Measurements from ENCODE around the gene MPPED1.

The MPPED1 gene

GRCh38 chr22:43485502-43486089, 73.8 kb downstream of the MPPED1 start:
- no peaks in the 10 kb centered on the region for H3K9me3 Mint-ChIP-seq
- DNase-seq: no peak
- TF ChIP-seq, protein P1, sequence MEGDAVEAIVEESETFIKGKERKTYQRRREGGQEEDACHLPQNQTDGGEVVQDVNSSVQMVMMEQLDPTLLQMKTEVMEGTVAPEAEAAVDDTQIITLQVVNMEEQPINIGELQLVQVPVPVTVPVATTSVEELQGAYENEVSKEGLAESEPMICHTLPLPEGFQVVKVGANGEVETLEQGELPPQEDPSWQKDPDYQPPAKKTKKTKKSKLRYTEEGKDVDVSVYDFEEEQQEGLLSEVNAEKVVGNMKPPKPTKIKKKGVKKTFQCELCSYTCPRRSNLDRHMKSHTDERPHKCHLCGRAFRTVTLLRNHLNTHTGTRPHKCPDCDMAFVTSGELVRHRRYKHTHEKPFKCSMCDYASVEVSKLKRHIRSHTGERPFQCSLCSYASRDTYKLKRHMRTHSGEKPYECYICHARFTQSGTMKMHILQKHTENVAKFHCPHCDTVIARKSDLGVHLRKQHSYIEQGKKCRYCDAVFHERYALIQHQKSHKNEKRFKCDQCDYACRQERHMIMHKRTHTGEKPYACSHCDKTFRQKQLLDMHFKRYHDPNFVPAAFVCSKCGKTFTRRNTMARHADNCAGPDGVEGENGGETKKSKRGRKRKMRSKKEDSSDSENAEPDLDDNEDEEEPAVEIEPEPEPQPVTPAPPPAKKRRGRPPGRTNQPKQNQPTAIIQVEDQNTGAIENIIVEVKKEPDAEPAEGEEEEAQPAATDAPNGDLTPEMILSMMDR (IDR thresholded peaks at IDR 0.05): no peak
- peaks cover 9% of the 10 kb centered on the region for H3K27me3 Mint-ChIP-seq (ENCODE audit: low read depth, poor library complexity)
- H3K4me3 Mint-ChIP-seq: no peak overlapping the region
- H3K27ac Mint-ChIP-seq: no peak overlapping the region
- H3K36me3 Mint-ChIP-seq (ENCODE audit: low read depth): no peaks in the 10 kb centered on the region
- peaks cover 6% of the 10 kb centered on the region for H3K4me1 Mint-ChIP-seq

- H3K27me3 Mint-ChIP-seq (ENCODE audit: low read depth, poor library complexity): peaks cover 18% of the 10 kb centered on the region
- H3K27ac Mint-ChIP-seq: no peak overlapping the region
- TF ChIP-seq, protein P1 (IDR thresholded peaks at IDR 0.05): no peak
- no peaks in the 10 kb centered on the region for H3K4me1 Mint-ChIP-seq
- H3K36me3 Mint-ChIP-seq (ENCODE audit: low read depth): no peaks in the 10 kb centered on the region
- no peak for DNase-seq
- H3K4me3 Mint-ChIP-seq: no peak overlapping the region
- no peaks in the 10 kb centered on the region for H3K9me3 Mint-ChIP-seq
Measured at GRCh38 chr22:43487311-43488030, 75.7 kb downstream of the MPPED1 start.

DNA sequence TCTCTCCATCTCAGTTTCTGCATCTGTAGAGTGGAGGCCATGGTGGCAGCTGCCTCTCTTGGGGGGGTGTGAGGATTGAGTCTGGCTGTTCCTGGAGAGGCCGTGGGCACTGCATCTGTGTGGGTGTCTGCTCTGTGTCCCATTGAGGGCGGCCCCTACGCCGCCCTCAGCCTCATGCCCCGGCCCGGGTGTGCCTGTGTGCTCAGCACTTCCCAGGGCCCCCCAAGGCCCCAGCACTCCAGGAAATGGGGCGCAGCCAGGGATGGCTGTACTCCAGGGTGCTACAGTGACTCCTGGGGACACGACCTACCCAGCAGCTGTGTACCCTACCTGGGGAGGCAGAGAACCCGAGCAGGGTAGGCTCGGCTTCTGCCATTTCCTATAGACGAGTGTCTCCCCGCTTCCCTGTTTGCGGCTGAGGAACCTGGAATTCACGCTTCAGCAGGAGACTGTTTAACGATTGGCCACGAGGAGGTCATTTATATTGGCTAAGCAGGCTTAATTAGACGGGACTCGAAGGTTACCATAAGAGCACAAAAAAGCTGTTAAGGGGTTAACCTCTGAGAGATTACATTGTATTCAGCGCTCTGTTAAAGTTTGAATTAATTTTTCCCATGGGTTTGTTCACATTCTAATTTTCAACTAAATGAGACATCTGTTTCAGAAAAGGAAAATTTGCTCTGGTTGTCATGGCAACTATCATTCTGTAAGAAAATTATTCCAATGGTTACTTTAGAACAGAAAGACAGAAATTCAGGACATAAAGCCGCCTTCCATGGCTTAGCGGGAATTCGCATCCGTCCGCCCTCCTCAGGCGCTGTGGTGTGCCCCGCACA, 76.4 kb downstream of the MPPED1 start:
- no peak for DNase-seq
- Mint-ChIP-seq H3K4me3 (no peak overlapping the region), H3K27ac (no peak overlapping the region), H3K27me3 (ENCODE audit: low read depth, poor library complexity) (peaks cover 18% of the 10 kb centered on the region), H3K4me1 (no peaks in the 10 kb centered on the region), H3K36me3 (ENCODE audit: low read depth) (no peaks in the 10 kb centered on the region), H3K9me3 (no peaks in the 10 kb centered on the region)
- TF ChIP-seq, protein P1 (IDR thresholded peaks at IDR 0.05): no peak

- DNase-seq: no peak
- Mint-ChIP-seq H3K36me3 (ENCODE audit: low read depth) (no peaks in the 10 kb centered on the region), H3K4me3 (no peak overlapping the region), H3K27ac (no peak overlapping the region), H3K9me3 (no peaks in the 10 kb centered on the region), H3K4me1 (no peaks in the 10 kb centered on the region), H3K27me3 (ENCODE audit: low read depth, poor library complexity) (peaks cover 18% of the 10 kb centered on the region)
- TF ChIP-seq, protein P1 (IDR thresholded peaks at IDR 0.05): no peak
Measured at GRCh38 chr22:43488937-43489336, 77.1 kb downstream of the MPPED1 start.

- peaks cover 18% of the 10 kb centered on the region for H3K27me3 Mint-ChIP-seq (ENCODE audit: low read depth, poor library complexity)
- H3K27ac Mint-ChIP-seq: no peak overlapping the region
- TF ChIP-seq, protein P1 (IDR thresholded peaks at IDR 0.05): no peak
- no peak overlapping the region for H3K4me3 Mint-ChIP-seq
- no peaks in the 10 kb centered on the region for H3K36me3 Mint-ChIP-seq (ENCODE audit: low read depth)
- DNase-seq: no peak
- H3K4me1 Mint-ChIP-seq: no peaks in the 10 kb centered on the region
- H3K9me3 Mint-ChIP-seq: peaks cover 11% of the 10 kb centered on the region
Measured at GRCh38 chr22:43490311-43490710, 78.5 kb downstream of the MPPED1 start.
